Prostate gland (tissue), 2 donors: ENCODE results near the gene RBM15. TPM values are rescaled to one million over a fixed set of nuclear protein-coding genes. Genes with fewer than 3 reads are reported as not detected.

Source experiments
- DNase-seq: peaks from one replicate; pipeline ENCODE4 v3.0.0-alpha.2; 2019; ENCODE audit warnings: low spot score
- H3K27ac ChIP-seq, 2 donors: fragments of 200-600 bp; sonication (generic); 2 replicates each; pipeline ENCODE4 v1.5.1; 2017 to 2019
- H3K27me3 ChIP-seq: fragments of 200-600 bp; sonication (generic); replicated peaks from 2 replicates; pipeline ENCODE4 v1.5.1; 2019; ENCODE audit not compliant: insufficient read depth
- H3K36me3 ChIP-seq, 2 donors: fragments of 200-600 bp; sonication (generic); 1 replicate in 1 of 2; 2 replicates in 1 of 2; pipeline versions ENCODE4 v1.5.1 to v1.8.1; 2017 to 2019
- H3K4me1 ChIP-seq: fragments of 200-600 bp; sonication (generic); replicated peaks from 2 replicates; pipeline ENCODE4 v1.5.1; 2019
- H3K4me3 ChIP-seq, 2 donors: fragments of 200-600 bp; sonication (generic); 2 replicates each; pipeline ENCODE4 v1.5.1; 2017 to 2019
- H3K9me3 ChIP-seq: fragments of 200-600 bp; sonication (generic); 2 replicates; pipeline ENCODE4 v1.5.1; 2017
- POLR2A ChIP-seq: fragments of 450-650 bp; IDR thresholded peaks from one replicate; pipeline ENCODE4 v1.6.1; 2016; ENCODE audit warnings: antibody characterized with exemption, mild to moderate bottlenecking
- POLR2AphosphoS5 ChIP-seq: sonication (generic); formaldehyde crosslinking; IDR thresholded peaks from one replicate; pipeline ENCODE4 v1.6.1; 2017; ENCODE audit warnings: antibody characterized with exemption
- WGBS: methylation state at CpG from one replicate; pipeline ENCODE4 v1.1.5; 2018; 5-methylcytosine and 5-hydroxymethylcytosine counted together
- intact Hi-C: fragments of 100-400 bp; cut with DNase I; formaldehyde crosslinking; loops from one replicate; pipeline ENCODE4 v1.14.2; 2022
- total RNA-seq, 2 donors: library from RNA; depleted of rRNA; stranded (reverse); fragments of >200 nt; gene quantifications; one replicate each; pipeline ENCODE4 v1.1.0, GENCODE V29; 2016
- TF ChIP-seq, protein P1 (sequence below), 4 experiments: fragments of 200-600 bp in 2 of 4; fragments of 450-650 bp in 2 of 4; sonication (generic) in 2 of 4; IDR thresholded peaks; 1 replicate in 3 of 4; 2 replicates in 1 of 4; pipeline ENCODE4 v1.5.1; 2016 to 2019; ENCODE audit warnings: antibody characterized with exemption in 4 of 4, mild to moderate bottlenecking in 2 of 4, moderate library complexity in 2 of 4

Gene RBM15
- total RNA-seq, 2 donors from 2014 or later: 18.7 to 42.6 TPM

DNA sequence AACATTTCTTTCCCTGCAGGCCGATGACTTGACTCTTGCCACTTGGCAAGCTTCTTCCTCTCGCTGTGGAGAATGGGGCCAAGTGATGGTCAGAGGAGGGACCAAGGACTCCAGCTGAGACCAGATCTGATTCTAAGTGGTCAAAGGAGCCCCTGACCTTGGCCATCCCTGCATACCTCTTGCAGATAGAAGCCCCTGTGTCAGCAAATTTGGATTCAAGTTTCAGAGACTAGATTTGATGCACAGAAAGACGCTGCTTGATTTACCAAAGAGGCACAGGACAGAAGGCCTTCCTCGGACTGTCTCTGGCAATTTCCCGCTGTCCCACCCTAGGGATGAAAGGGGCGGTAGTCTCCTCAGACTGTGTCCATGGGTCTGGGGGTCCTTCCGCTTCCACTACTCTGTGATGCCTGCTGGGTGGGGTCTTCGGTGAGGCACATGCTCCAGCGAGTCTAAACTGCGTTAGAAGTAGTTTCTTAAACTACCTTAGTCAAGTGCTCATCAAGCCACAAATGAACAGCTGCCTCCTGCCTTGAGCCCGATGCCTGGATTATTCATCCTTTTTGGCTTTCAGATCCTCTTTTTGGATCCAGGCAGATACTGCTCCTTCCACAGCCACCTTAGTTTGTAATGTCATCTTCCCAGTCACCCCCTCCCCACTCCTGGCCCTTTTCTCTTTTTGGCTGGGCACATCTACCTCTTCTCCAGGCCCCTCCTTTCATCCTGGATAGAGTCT, 31.8 kb upstream of the RBM15 start:
- intact Hi-C loops: no loop called here

DNA sequence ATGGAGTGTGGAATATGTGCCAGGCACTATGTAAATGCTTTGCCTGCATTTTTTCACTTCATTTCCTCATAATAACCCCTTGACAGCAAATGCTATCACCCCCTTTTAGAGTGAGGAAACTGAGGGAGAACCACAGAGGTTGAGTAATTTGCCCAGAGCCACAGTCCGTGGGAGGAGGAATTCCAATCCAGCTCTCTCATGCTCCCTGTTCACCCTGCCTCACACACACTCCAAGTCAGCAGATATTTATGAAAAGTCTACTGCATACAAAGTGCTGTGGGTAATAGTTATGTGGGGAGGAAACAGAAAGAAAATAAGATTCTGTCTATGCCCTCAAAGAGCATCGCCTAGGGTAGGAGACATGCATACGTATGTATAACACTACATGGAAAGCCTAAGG, 30.9 kb upstream of the RBM15 start:
- TF ChIP-seq POLR2A: no peak
- TF ChIP-seq, protein P1, sequence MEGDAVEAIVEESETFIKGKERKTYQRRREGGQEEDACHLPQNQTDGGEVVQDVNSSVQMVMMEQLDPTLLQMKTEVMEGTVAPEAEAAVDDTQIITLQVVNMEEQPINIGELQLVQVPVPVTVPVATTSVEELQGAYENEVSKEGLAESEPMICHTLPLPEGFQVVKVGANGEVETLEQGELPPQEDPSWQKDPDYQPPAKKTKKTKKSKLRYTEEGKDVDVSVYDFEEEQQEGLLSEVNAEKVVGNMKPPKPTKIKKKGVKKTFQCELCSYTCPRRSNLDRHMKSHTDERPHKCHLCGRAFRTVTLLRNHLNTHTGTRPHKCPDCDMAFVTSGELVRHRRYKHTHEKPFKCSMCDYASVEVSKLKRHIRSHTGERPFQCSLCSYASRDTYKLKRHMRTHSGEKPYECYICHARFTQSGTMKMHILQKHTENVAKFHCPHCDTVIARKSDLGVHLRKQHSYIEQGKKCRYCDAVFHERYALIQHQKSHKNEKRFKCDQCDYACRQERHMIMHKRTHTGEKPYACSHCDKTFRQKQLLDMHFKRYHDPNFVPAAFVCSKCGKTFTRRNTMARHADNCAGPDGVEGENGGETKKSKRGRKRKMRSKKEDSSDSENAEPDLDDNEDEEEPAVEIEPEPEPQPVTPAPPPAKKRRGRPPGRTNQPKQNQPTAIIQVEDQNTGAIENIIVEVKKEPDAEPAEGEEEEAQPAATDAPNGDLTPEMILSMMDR (IDR thresholded peaks at IDR 0.05): no peak
- no peak for TF ChIP-seq POLR2AphosphoS5
- Histone ChIP-seq H3K36me3 (no peaks in the 10 kb centered on the region), H3K27ac (no peak overlapping the region), H3K27me3 (no peaks in the 10 kb centered on the region), H3K4me3 (no peak overlapping the region), H3K9me3 (no peaks in the 10 kb centered on the region), H3K4me1 (no peaks in the 10 kb centered on the region)
- DNase-seq: no peak
- intact Hi-C loops: no loop called here
- 76% methylated on average over 3 of the region's 3 CpGs for WGBS

More for the DNA sequence above, 31.8 kb upstream of the RBM15 start:
- no peaks in the 10 kb centered on the region for H3K27me3 ChIP-seq
- H3K36me3 ChIP-seq: no peaks in the 10 kb centered on the region
- H3K4me3 ChIP-seq: no peak overlapping the region
- WGBS: 76% methylated on average over 11 of the region's 11 CpGs
- no peak overlapping the region for H3K27ac ChIP-seq
- no peaks in the 10 kb centered on the region for H3K9me3 ChIP-seq
- no peaks in the 10 kb centered on the region for H3K4me1 ChIP-seq
- TF ChIP-seq POLR2AphosphoS5: no peak
- TF ChIP-seq, protein P1 (IDR thresholded peaks at IDR 0.05): no peak
- no peak for TF ChIP-seq POLR2A
- no peak for DNase-seq

DNA sequence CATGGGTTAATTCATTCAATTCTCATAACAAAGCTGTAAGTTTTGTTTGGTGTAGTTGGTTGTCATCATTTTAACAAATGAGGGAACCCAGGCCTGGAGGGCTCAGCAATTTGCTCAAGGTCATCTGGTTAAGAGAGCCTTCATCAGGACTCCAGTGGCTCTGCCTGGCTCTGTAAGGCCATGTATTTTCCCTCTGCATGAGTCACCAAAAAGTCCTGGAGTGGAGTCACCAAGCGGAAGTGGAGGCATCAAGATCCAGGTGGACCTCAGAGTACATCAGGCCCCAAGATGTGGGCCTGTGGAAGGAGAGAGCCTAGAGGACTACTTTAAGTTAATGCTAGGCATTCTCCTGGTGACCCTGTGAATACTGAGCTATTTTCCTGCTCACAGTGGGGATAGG, 30.0 kb upstream of the RBM15 start:
- no peak for DNase-seq
- TF ChIP-seq, protein P1 (IDR thresholded peaks at IDR 0.05): no peak
- no peak for TF ChIP-seq POLR2AphosphoS5
- WGBS: 50% methylated on average over 1 of the region's 1 CpG
- Histone ChIP-seq H3K36me3 (no peaks in the 10 kb centered on the region), H3K27me3 (no peaks in the 10 kb centered on the region), H3K4me1 (no peaks in the 10 kb centered on the region), H3K4me3 (no peak overlapping the region), H3K27ac (no peak overlapping the region), H3K9me3 (no peaks in the 10 kb centered on the region)
- intact Hi-C loops: no loop called here

DNA sequence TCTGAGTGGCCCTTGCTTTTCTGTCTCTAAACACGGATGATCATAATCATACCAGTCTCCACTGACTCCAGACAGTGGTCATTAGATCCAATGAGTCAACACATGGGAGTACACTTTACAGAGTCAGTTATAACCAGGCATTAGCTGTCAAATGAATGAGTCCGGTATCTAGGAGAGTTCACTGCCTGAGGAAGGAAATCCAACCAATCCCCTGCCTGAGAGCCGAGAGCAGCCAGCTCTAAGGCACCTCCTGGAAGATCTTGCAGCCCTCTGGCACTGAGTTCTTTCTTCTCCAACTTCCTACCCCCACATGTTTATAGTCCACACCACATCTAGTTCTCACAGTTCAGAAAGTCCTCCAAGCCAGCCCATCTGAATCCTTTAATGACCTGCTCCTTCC, 29.4 kb upstream of the RBM15 start:
- Histone ChIP-seq H3K4me3 (no peak overlapping the region), H3K4me1 (no peaks in the 10 kb centered on the region), H3K9me3 (no peaks in the 10 kb centered on the region), H3K27ac (no peak overlapping the region), H3K27me3 (no peaks in the 10 kb centered on the region), H3K36me3 (no peaks in the 10 kb centered on the region)
- intact Hi-C loops: loop anchor here (10.0 kb wide), 1 partner anchor 155 kb away; no protein-coding TSS in a partner anchor
- 66% methylated on average over 3 of the region's 3 CpGs for WGBS
- no peak for DNase-seq
- no peak for TF ChIP-seq POLR2AphosphoS5
- TF ChIP-seq, protein P1 (IDR thresholded peaks at IDR 0.05): no peak
- no peak for TF ChIP-seq POLR2A

DNA sequence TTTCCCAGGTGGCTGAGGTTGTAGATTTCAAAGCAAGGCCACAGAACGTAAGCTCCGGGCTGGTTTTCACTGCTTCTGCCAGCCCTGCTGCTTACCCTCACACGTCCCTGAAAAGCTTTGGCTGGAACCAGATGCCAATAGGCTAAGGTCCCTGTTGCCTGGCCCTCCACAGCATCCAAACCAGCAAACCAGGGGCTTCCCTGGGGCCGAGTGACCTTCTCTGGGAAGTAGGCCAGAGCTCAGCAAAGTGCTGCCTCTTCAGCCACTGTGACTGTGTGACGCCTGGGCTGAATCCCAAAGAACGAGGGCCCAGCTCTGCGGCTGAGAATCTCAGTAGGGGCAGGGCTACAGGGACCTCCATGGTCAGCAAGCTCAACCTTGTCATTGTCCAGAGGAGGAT, 28.9 kb upstream of the RBM15 start:
- H3K4me1 ChIP-seq: no peaks in the 10 kb centered on the region
- no peak overlapping the region for H3K27ac ChIP-seq
- WGBS: 75% methylated on average over 7 of the region's 7 CpGs
- H3K9me3 ChIP-seq: no peaks in the 10 kb centered on the region
- H3K27me3 ChIP-seq: no peaks in the 10 kb centered on the region
- no peak overlapping the region for H3K4me3 ChIP-seq
- intact Hi-C loops: loop anchor here (10.0 kb wide), 1 partner anchor 155 kb away; no protein-coding TSS in a partner anchor
- H3K36me3 ChIP-seq: no peaks in the 10 kb centered on the region
- DNase-seq: no peak
- TF ChIP-seq, protein P1 (IDR thresholded peaks at IDR 0.05): no peak
- TF ChIP-seq POLR2A (no peak), POLR2AphosphoS5 (no peak)
